ENCODE results near the gene SLIT3.

DNA sequence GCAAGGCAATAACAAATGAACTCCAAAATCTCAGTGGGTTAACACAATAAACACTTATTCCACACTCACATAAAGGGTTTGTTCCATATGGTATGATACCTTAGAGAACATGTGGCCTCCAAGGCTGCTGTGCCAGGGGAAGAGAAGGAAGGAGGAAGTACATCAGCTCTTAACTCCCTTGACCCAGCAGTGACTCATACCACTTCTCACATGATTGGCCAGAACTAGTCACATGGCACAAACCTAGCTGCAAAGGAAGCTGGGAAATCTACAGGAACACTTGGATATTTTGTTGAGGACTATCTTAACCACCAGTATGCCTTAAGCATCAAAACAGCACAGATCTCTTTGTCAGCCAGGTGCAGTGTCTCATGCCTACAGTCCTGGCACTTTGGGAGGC, 99.3 kb downstream of the SLIT3 start:
- TF ChIP-seq, protein P1, sequence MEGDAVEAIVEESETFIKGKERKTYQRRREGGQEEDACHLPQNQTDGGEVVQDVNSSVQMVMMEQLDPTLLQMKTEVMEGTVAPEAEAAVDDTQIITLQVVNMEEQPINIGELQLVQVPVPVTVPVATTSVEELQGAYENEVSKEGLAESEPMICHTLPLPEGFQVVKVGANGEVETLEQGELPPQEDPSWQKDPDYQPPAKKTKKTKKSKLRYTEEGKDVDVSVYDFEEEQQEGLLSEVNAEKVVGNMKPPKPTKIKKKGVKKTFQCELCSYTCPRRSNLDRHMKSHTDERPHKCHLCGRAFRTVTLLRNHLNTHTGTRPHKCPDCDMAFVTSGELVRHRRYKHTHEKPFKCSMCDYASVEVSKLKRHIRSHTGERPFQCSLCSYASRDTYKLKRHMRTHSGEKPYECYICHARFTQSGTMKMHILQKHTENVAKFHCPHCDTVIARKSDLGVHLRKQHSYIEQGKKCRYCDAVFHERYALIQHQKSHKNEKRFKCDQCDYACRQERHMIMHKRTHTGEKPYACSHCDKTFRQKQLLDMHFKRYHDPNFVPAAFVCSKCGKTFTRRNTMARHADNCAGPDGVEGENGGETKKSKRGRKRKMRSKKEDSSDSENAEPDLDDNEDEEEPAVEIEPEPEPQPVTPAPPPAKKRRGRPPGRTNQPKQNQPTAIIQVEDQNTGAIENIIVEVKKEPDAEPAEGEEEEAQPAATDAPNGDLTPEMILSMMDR (IDR thresholded peaks at IDR 0.05) = no peak
- no peak for TF ChIP-seq POLR2A (IDR thresholded peaks at IDR 0.05)
